HG02623 (cell line): ENCODE results near the gene EFNB2.

ENCODE experiments used
- ATAC-seq: cut with Tn5 transposase; IDR thresholded peaks from one replicate; pipeline ENCODE4 v1.9.1; 2021; ENCODE audit warnings: moderate library complexity; ENCODE audit not compliant: unreplicated experiment

The EFNB2 gene

GRCh38 chr13:106526738-106527444, 8.6 kb downstream of the EFNB2 start:
- no peak for ATAC-seq

- ATAC-seq, result no peak
These were observed 9.6 kb downstream of the EFNB2 start for GRCh38 chr13:106525865-106526264.

- ATAC-seq, result no peak
These were observed 11.4 kb downstream of the EFNB2 start for GRCh38 chr13:106524108-106524507.

GRCh38 chr13:106523576-106523975, 11.9 kb downstream of the EFNB2 start:
- ATAC-seq, result no peak

- no peak for ATAC-seq
These were observed 12.4 kb downstream of the EFNB2 start for GRCh38 chr13:106522898-106523525.

GRCh38 chr13:106522112-106522705, 13.3 kb downstream of the EFNB2 start:
- ATAC-seq, result no peak

GRCh38 chr13:106521095-106521799, 14.2 kb downstream of the EFNB2 start:
- no peak for ATAC-seq

- no peak for ATAC-seq
These were observed 15.0 kb downstream of the EFNB2 start for GRCh38 chr13:106520251-106521054.

- ATAC-seq, result no peak
These were observed 16.9 kb downstream of the EFNB2 start for GRCh38 chr13:106518512-106518911.

- ATAC-seq, result no peak
These were observed 18.2 kb downstream of the EFNB2 start for GRCh38 chr13:106517109-106517847.

- no peak for ATAC-seq
These were observed 19.7 kb downstream of the EFNB2 start for GRCh38 chr13:106515635-106516254.

- ATAC-seq, result no peak
These were observed 20.4 kb downstream of the EFNB2 start for GRCh38 chr13:106514928-106515634.

- ATAC-seq, result no peak
These were observed 22.2 kb downstream of the EFNB2 start for GRCh38 chr13:106513025-106513983.

GRCh38 chr13:106507560-106508274, 27.7 kb downstream of the EFNB2 start:
- ATAC-seq, result no peak

GRCh38 chr13:106506286-106506685, 29.2 kb downstream of the EFNB2 start:
- ATAC-seq, result no peak

- ATAC-seq, result no peak
These were observed 29.7 kb downstream of the EFNB2 start for GRCh38 chr13:106505732-106506131.

- no peak for ATAC-seq
These were observed 30.2 kb downstream of the EFNB2 start for GRCh38 chr13:106505295-106505694.
